Measurements from ENCODE around the gene SYN1.

GRCh38 chrX:47607091-47607490 lies 12.6 kb downstream of the SYN1 start:
- no peak for TF ChIP-seq CTCF (IDR thresholded peaks at IDR 0.05; ENCODE audit: borderline replicate concordance, extremely low read depth, low read length, poor library complexity, severe bottlenecking)
- TF ChIP-seq EZH2 (IDR thresholded peaks at IDR 0.05; ENCODE audit: borderline replicate concordance, low read depth, low read length, severe bottlenecking), result no peak

Measured in DND-41 (cell line).